ENCODE results near the gene GPR137. TPM values are rescaled to one million over a fixed set of nuclear protein-coding genes. Genes with fewer than 3 reads are reported as not detected.

Gene GPR137
- total and polyA plus RNA-seq, 9 of the 15 experiments (the other 6 are each of a cell fraction or from before 2014, with no cell fraction given), result 0.32 to 26.7 (median 10.7) TPM

- peak; percentile 37 to 49; a peak in 1 of 4 replicates for TF ChIP-seq UBTF (IDR thresholded peaks at IDR 0.05; ENCODE audit: borderline replicate concordance in 1 of 2, low read depth in 2 of 2, low read length in 2 of 2)
- TF ChIP-seq MYBL2 (IDR thresholded peaks at IDR 0.05; ENCODE audit: low read depth), result no peak
- no peak for TF ChIP-seq MYBL2 (CRISPR knock-in tag; IDR thresholded peaks at IDR 0.05; ENCODE audit: borderline replicate concordance)
- TF ChIP-seq ZNF124 (CRISPR knock-in tag; IDR thresholded peaks at IDR 0.05), result no peak
- TF ChIP-seq AFF1 (IDR thresholded peaks at IDR 0.05; ENCODE audit: low read depth in 1 of 2, partially characterized antibody in 2 of 2), result no peak
- TF ChIP-seq NR2C2 (CRISPR knock-in tag; IDR thresholded peaks at IDR 0.05), result no peak
- TF ChIP-seq NR2C2 (tag; IDR thresholded peaks at IDR 0.05), result no peak
- TF ChIP-seq TOE1 (IDR thresholded peaks at IDR 0.05; ENCODE audit: borderline replicate concordance), result no peak
- 0 out of 2 replicates have a peak, but pooled peaks have one; percentile 48 for TF ChIP-seq TOE1 (CRISPR knock-in tag; IDR thresholded peaks at IDR 0.05; ENCODE audit: borderline replicate concordance, low read depth)
- TF ChIP-seq EZH2 (IDR thresholded peaks at IDR 0.05; ENCODE audit: borderline replicate concordance, low read depth, low read length), result no peak
- no peak for TF ChIP-seq GTF2F1 (IDR thresholded peaks at IDR 0.05; ENCODE audit: low read depth, low read length)
- 0 out of 2 replicates have a peak, but pooled peaks have one; percentile 24 for TF ChIP-seq ZNF707 (CRISPR knock-in tag; conservative IDR thresholded peaks at IDR 0.05)
- no peak for TF ChIP-seq FOXA1 (IDR thresholded peaks at IDR 0.05; ENCODE audit: borderline replicate concordance)
- peak; percentile 31; the same call in 1 of the 2 replicates for TF ChIP-seq HDAC2 (IDR thresholded peaks at IDR 0.05)
- TF ChIP-seq BMI1 (IDR thresholded peaks at IDR 0.05; ENCODE audit: low read length), result no peak
- TF ChIP-seq ETS2 (tag; IDR thresholded peaks at IDR 0.05; ENCODE audit: borderline replicate concordance, poor library complexity, severe bottlenecking), result no peak
- TF ChIP-seq PPARD (CRISPR knock-in tag; IDR thresholded peaks at IDR 0.05), result no peak
- TF ChIP-seq BRD4 (IDR thresholded peaks at IDR 0.05), result no peak
- peak; percentile 38; the same call in 1 of the 2 replicates for TF ChIP-seq RBFOX2 (IDR thresholded peaks at IDR 0.05; ENCODE audit: low read depth, low read length)
These were observed 17.4 kb upstream of the GPR137 start (continued) for GRCh38 chr11:64268025-64268892.
